ENCODE measurements around the gene ABI3. TPM values are rescaled to one million over a fixed set of nuclear protein-coding genes. Genes with fewer than 3 reads are reported as not detected.
A peak's percentile ranks its signal among the peaks of the same experiment; 100 is the strongest.

Gene ABI3
- total RNA-seq, 1 experiment from 2014 or later, result not detected

DNA sequence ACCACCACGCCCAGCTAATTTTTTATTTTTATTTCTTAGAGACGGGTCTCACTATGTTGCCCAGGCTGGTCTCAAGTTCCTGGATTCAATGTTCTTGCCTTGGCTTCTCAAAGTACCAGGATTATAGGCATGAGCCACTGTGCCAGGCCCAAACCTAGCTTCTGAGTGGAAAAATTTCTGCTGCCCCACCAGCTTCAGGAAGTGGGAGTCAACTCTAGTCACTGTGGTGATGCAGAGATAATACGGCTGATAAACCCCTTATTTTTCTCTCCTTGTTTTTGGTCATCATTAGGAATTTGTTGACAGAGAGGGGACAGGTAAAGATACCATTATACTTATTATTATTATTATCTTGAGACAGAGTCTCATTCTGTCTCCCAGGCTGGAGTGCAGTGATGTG is 47.9 kb downstream of the ABI3 start:
- intact Hi-C loops (cut with micrococcal nuclease), result no loop called here
- Histone ChIP-seq H3K4me2 (ENCODE audit: low read length) (no peak overlapping the region), H3K27ac (ENCODE audit: low read length) (no peak overlapping the region), H3F3A (ENCODE audit: low read length, unreplicated experiment) (no peaks in the 10 kb centered on the region), H3K9ac (ENCODE audit: low read length) (no peak overlapping the region), H3K9me3 (ENCODE audit: low read length) (no peaks in the 10 kb centered on the region), H3K27me3 (ENCODE audit: low read length) (no peaks in the 10 kb centered on the region), H4K20me1 (ENCODE audit: low read length) (no peaks in the 10 kb centered on the region), H3K9me2 (replicated peaks; ENCODE audit: low read length) (no peaks in the 10 kb centered on the region), H3K36me3 (ENCODE audit: low read depth, low read length) (no peaks in the 10 kb centered on the region), H3K4me1 (ENCODE audit: insufficient read depth, low read length) (peaks cover 12% of the 10 kb centered on the region), H3K4me3 (ENCODE audit: low read length) (no peak overlapping the region), H3K79me2 (ENCODE audit: low read length) (no peaks in the 10 kb centered on the region), H2AFZ (ENCODE audit: low read length) (no peak overlapping the region)
- ATAC-seq, result no peak
- ChIA-PET CTCF (no interaction called here), POLR2A (ENCODE audit: unreplicated experiment) (interaction anchor here (0.6 kb wide), 1 partner anchor 9 kb away, joined by 3 read pairs; no protein-coding TSS in a partner anchor)
- BruUV-seq (replicated peaks), result no TSS peak
- TF ChIP-seq, protein P1, sequence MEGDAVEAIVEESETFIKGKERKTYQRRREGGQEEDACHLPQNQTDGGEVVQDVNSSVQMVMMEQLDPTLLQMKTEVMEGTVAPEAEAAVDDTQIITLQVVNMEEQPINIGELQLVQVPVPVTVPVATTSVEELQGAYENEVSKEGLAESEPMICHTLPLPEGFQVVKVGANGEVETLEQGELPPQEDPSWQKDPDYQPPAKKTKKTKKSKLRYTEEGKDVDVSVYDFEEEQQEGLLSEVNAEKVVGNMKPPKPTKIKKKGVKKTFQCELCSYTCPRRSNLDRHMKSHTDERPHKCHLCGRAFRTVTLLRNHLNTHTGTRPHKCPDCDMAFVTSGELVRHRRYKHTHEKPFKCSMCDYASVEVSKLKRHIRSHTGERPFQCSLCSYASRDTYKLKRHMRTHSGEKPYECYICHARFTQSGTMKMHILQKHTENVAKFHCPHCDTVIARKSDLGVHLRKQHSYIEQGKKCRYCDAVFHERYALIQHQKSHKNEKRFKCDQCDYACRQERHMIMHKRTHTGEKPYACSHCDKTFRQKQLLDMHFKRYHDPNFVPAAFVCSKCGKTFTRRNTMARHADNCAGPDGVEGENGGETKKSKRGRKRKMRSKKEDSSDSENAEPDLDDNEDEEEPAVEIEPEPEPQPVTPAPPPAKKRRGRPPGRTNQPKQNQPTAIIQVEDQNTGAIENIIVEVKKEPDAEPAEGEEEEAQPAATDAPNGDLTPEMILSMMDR (conservative IDR thresholded peaks at IDR 0.05; ENCODE audit: low read depth, low read length), result no peak
- TF ChIP-seq EZH2phosphoT487 (IDR thresholded peaks at IDR 0.05; ENCODE audit: borderline replicate concordance, low read length) (no peak), EZH2 (IDR thresholded peaks at IDR 0.05; ENCODE audit: low read length, unreplicated experiment) (no peak)
- no peak for DNase-seq

DNA sequence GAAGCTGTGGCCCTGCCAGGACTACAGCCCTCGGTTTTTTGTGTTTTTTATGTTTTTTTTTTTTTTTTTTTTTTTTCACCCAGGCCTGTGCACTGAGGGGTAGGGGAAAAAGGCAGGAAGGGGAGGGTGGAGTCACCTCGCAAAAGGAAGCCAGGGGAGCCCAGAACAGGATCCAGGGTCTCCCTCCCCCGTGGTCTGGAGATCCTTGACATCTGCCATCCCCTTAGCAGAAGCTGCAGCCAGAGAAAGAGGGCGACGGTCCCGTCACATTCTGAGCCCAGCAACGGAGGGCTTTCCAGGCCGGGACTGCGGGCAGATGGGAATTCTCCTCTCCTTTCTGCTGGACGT is 49.1 kb downstream of the ABI3 start:
- Histone ChIP-seq H3K4me3 (ENCODE audit: low read length) (peak overlapping the region; percentile 68), H3K4me1 (ENCODE audit: insufficient read depth, low read length) (peaks cover 12% of the 10 kb centered on the region), H3K27ac (ENCODE audit: low read length) (no peak overlapping the region), H3K4me2 (ENCODE audit: low read length) (peak overlapping the region; percentile 80), H3K9me2 (replicated peaks; ENCODE audit: low read length) (no peaks in the 10 kb centered on the region), H3K27me3 (ENCODE audit: low read length) (no peaks in the 10 kb centered on the region), H3K79me2 (ENCODE audit: low read length) (no peaks in the 10 kb centered on the region), H2AFZ (ENCODE audit: low read length) (peak overlapping the region; percentile 87), H3K36me3 (ENCODE audit: low read depth, low read length) (no peaks in the 10 kb centered on the region), H4K20me1 (ENCODE audit: low read length) (no peaks in the 10 kb centered on the region), H3K9me3 (ENCODE audit: low read length) (no peaks in the 10 kb centered on the region), H3K9ac (ENCODE audit: low read length) (peak overlapping the region; percentile 66), H3F3A (ENCODE audit: low read length, unreplicated experiment) (no peaks in the 10 kb centered on the region)
- CTCF ChIA-PET, result interaction anchor here (1.4 kb wide), 1 partner anchor 227 kb away, joined by 3 read pairs; no protein-coding TSS in a partner anchor
- TSS peak; percentile 51 for BruUV-seq (replicated peaks)
- intact Hi-C loops (cut with micrococcal nuclease), result no loop called here
- ATAC-seq, result no peak
- DNase-seq, result no peak
- POLR2A ChIA-PET (ENCODE audit: unreplicated experiment), result interaction anchor here (0.6 kb wide), 1 partner anchor 491 kb away, joined by 3 read pairs; no protein-coding TSS in a partner anchor
- TF ChIP-seq EZH2 (IDR thresholded peaks at IDR 0.05; ENCODE audit: low read length, unreplicated experiment) (no peak), EZH2phosphoT487 (IDR thresholded peaks at IDR 0.05; ENCODE audit: borderline replicate concordance, low read length) (no peak)
- TF ChIP-seq, protein P1 (conservative IDR thresholded peaks at IDR 0.05; ENCODE audit: low read depth, low read length), result no peak

DNA sequence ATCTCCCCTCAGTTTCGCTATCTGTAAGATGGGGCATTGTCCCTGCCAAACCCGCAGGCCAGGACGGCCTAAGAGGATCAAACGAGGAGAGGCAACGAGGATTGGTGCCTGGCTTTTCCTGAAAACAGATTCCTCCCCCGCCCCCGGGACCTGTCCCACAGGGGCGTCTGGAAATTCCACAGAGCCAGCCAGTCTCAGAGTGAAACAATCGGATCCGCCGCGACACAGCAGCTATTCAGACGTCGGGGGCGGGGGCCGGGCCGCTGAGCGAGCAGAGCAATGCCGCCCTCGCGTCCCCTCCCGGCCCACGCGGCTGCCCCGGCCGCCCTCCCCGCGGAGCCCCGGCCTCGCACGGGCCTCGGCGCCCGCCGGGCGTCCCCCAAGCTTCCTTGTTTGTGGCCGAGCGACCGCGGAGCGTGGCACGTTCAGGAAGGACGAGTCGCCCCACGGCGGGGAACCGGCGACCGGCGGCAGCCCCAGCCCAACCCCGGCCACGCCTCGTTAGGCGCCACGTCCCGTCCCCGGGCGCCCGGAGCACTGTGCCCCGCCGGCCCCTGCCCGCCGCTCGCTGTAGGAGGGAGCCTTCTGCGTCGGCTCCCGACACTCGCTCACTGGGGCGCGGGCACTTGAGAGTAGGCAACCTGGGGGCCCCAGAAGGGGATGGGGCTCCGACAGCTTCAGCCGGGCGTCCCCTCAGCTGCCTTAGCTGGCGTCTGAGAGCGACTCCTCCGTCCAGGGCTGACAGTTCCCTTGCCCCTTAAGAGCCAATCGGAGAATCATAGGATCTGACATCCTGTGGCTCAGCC is 49.7 kb downstream of the ABI3 start:
- H3K36me3 ChIP-seq (ENCODE audit: low read depth, low read length), result no peaks in the 10 kb centered on the region
- no TSS peak for BruUV-seq (replicated peaks)
- ChIA-PET POLR2A (ENCODE audit: unreplicated experiment) (interaction anchor here (0.6 kb wide), 2 partner anchors 306 to 490 kb away, joined by 3 to 4 read pairs; no protein-coding TSS in a partner anchor), CTCF (interaction anchor here (1.0 to 1.4 kb wide), 2 partner anchors 227 to 296 kb away, joined by 3 read pairs; no protein-coding TSS in a partner anchor)
- H3K4me3 ChIP-seq (ENCODE audit: low read length), result peak overlapping the region; percentile 68
- intact Hi-C loops (cut with micrococcal nuclease), result no loop called here
- no peaks in the 10 kb centered on the region for H3K79me2 ChIP-seq (ENCODE audit: low read length)
- H3K9me2 ChIP-seq (replicated peaks; ENCODE audit: low read length), result no peaks in the 10 kb centered on the region
- TF ChIP-seq EZH2phosphoT487 (IDR thresholded peaks at IDR 0.05; ENCODE audit: borderline replicate concordance, low read length), result no peak
- H3F3A ChIP-seq (ENCODE audit: low read length, unreplicated experiment), result no peaks in the 10 kb centered on the region
- no peaks in the 10 kb centered on the region for H3K27me3 ChIP-seq (ENCODE audit: low read length)
- H3K4me1 ChIP-seq (ENCODE audit: insufficient read depth, low read length), result peaks cover 12% of the 10 kb centered on the region
- DNase-seq (peak; percentile 79), ATAC-seq (peak; percentile 87)
- peak overlapping the region; percentile 87 for H2AFZ ChIP-seq (ENCODE audit: low read length)
- H3K27ac ChIP-seq (ENCODE audit: low read length), result peak overlapping the region; percentile 35
- no peaks in the 10 kb centered on the region for H4K20me1 ChIP-seq (ENCODE audit: low read length)
- H3K9me3 ChIP-seq (ENCODE audit: low read length), result no peaks in the 10 kb centered on the region
- H3K9ac ChIP-seq (ENCODE audit: low read length), result peak overlapping the region; percentile 66
- peak overlapping the region; percentile 80 for H3K4me2 ChIP-seq (ENCODE audit: low read length)

Measured in PC-3 (cell line).